HCT116 (cell line): ENCODE results near the gene NAA50. TPM values are rescaled to one million over a fixed set of nuclear protein-coding genes. Genes with fewer than 3 reads are reported as not detected.

Source experiments
- ATAC-seq: fragments of 200-7000 bp; cut with Tn5 transposase; 2 replicates; pipeline ENCODE4 v1.9.1; 2020; ENCODE audit warnings: mild to moderate bottlenecking, moderate library complexity
- BruUV-seq: library from RNA; stranded (reverse); fragments of 400-500 nt; replicated peaks from 2 replicates; lab custom pipeline; 2021; lab: Mats Ljungman, UMichigan
- CTCF ChIA-PET: fragments of 300-600 bp; sonication (Branson Sonifier 250); formaldehyde crosslinking; loops from one replicate; lab custom pipeline; 2021; ENCODE audit warnings: antibody characterized with exemption; lab: Charles Lee
- POLR2A ChIA-PET: fragments of 300-600, 350-600 bp; sonication (Branson Sonifier 250); formaldehyde crosslinking; loops from one replicate; lab custom pipeline; 2021; ENCODE audit warnings: antibody characterized with exemption; lab: Charles Lee
- RAD21 ChIA-PET, 2 experiments: fragments of 300-600 bp; sonication (Branson Sonifier 250); formaldehyde crosslinking; loops; one replicate each; lab custom pipeline; 2023; ENCODE audit warnings: low total read pairs in 2 of 2; ENCODE audit not compliant: uncharacterized antibody in 2 of 2, unreplicated experiment in 2 of 2, low non-redundant PET in 1 of 2; lab: Charles Lee
- DNase-seq: peaks from one replicate; pipeline ENCODE4 v3.0.0-alpha.2; 2010; ENCODE audit warnings: low read depth, low spot score
- H2AFZ ChIP-seq: fragments of 200-600 bp; shearing (Covaris generic), sonication (generic); 2 replicates; pipeline ENCODE4 v1.6.1; 2017; ENCODE audit warnings: low read depth, mixed run types, mixed read lengths, antibody characterized with exemption, low read length; ENCODE audit not compliant: poor library complexity, severe bottlenecking
- H3K27ac ChIP-seq: 2 replicates; pipeline ENCODE4 v1.5.1; 2012; ENCODE audit warnings: low read depth, low read length
- H3K27me3 ChIP-seq: fragments of 200-600 bp; sonication (generic); 2 replicates; pipeline ENCODE4 v1.6.1; 2016; ENCODE audit warnings: mixed run types, low read length, mixed read lengths; ENCODE audit not compliant: insufficient read depth
- H3K36me3 ChIP-seq, 2 experiments: fragments of 200-500 bp in 1 of 2; fragments of 200-600 bp in 1 of 2; sonication (Bioruptor generic) in 1 of 2; sonication (generic) in 1 of 2; 2 replicates each; pipeline versions ENCODE4 v1.5.1 to v1.6.1; 2014 to 2016; ENCODE audit warnings: low read length in 2 of 2, inconsistent platforms in 1 of 2, mixed read lengths in 1 of 2, mixed run types in 1 of 2; ENCODE audit not compliant: insufficient read depth in 2 of 2, control insufficient read depth in 1 of 2
- H3K4me1 ChIP-seq, 2 experiments: fragments of 200-600 bp in 1 of 2; sonication (generic) in 1 of 2; 2 replicates each; pipeline versions ENCODE4 v1.5.1 to v1.6.1; 2012 to 2017; ENCODE audit warnings: low read length in 2 of 2, inconsistent platforms in 1 of 2, mild to moderate bottlenecking in 1 of 2, mixed read lengths in 1 of 2, mixed run types in 1 of 2, moderate library complexity in 1 of 2; ENCODE audit not compliant: insufficient read depth in 2 of 2, control insufficient read depth in 1 of 2
- H3K4me2 ChIP-seq: fragments of 200-600 bp; sonication (generic); 2 replicates; pipeline ENCODE4 v1.6.1; 2017; ENCODE audit warnings: mixed run types, low read length, mixed read lengths
- H3K4me3 ChIP-seq, 2 experiments: fragments of 200-600 bp in 1 of 2; sonication (generic) in 1 of 2; replicated peaks in 1 of 2; 2 replicates each; pipeline ENCODE4 v1.5.1; 2011 to 2016; ENCODE audit warnings: low read length in 2 of 2, control low read depth in 1 of 2, low read depth in 1 of 2, mild to moderate bottlenecking in 1 of 2, mixed read lengths in 1 of 2, mixed run types in 1 of 2
- H3K79me2 ChIP-seq: fragments of 200-600 bp; sonication (generic); 2 replicates; pipeline ENCODE4 v1.6.1; 2017; ENCODE audit warnings: mild to moderate bottlenecking, mixed run types, low read length, moderate library complexity, mixed read lengths; ENCODE audit not compliant: insufficient read depth
- H3K9ac ChIP-seq: fragments of 200-600 bp; sonication (generic); 2 replicates; pipeline ENCODE4 v1.6.1; 2016; ENCODE audit warnings: low read length, mixed read lengths
- H3K9me2 ChIP-seq: fragments of 200-600 bp; sonication (generic), shearing (Covaris generic); 2 replicates; pipeline ENCODE4 v1.6.1; 2017; ENCODE audit warnings: mixed run types, mild to moderate bottlenecking, moderate library complexity; ENCODE audit not compliant: insufficient read depth
- H3K9me3 ChIP-seq, 2 experiments: fragments of 200-500 bp in 1 of 2; fragments of 200-600 bp in 1 of 2; sonication (Bioruptor generic) in 1 of 2; sonication (generic) in 1 of 2; 2 replicates each; pipeline ENCODE4 v1.6.1; 2014 to 2017; ENCODE audit warnings: low read length in 2 of 2, mixed read lengths in 2 of 2, inconsistent platforms in 1 of 2, low read depth in 1 of 2, mild to moderate bottlenecking in 1 of 2, mixed run types in 1 of 2, moderate library complexity in 1 of 2; ENCODE audit not compliant: control insufficient read depth in 1 of 2, insufficient read depth in 1 of 2
- H4K20me1 ChIP-seq: fragments of 200-600 bp; sonication (generic), shearing (Covaris generic); 2 replicates; pipeline ENCODE4 v1.6.1; 2017; ENCODE audit warnings: mixed run types, mild to moderate bottlenecking, moderate library complexity; ENCODE audit not compliant: insufficient read depth
- CBX3 ChIP-seq: IDR thresholded peaks from 2 replicates; pipeline ENCODE4 v1.6.1; 2012; ENCODE audit warnings: low read depth
- ELF1 ChIP-seq: IDR thresholded peaks from 2 replicates; pipeline ENCODE4 v1.6.1; 2012; ENCODE audit warnings: low read depth, borderline replicate concordance
- EZH2 ChIP-seq: fragments of 200-600 bp; sonication (generic); IDR thresholded peaks from 2 replicates; pipeline ENCODE4 v1.6.1; 2017; ENCODE audit warnings: antibody characterized with exemption, mixed run types
- FOSL1 ChIP-seq: IDR thresholded peaks from 2 replicates; pipeline ENCODE4 v1.6.1; 2012; ENCODE audit warnings: low read depth
- MAX ChIP-seq: IDR thresholded peaks from 2 replicates; pipeline ENCODE4 v1.6.1; 2012
- POLR2AphosphoS5 ChIP-seq: IDR thresholded peaks from 2 replicates; pipeline ENCODE4 v1.6.1; 2011; ENCODE audit warnings: mild to moderate bottlenecking, low read depth, low read length, moderate library complexity
- RAD21 ChIP-seq: IDR thresholded peaks from 2 replicates; pipeline ENCODE4 v1.6.1; 2012; ENCODE audit warnings: low read depth, mild to moderate bottlenecking
- SIN3A ChIP-seq: IDR thresholded peaks from 2 replicates; pipeline ENCODE4 v1.6.1; 2012; ENCODE audit warnings: low read depth
- SP1 ChIP-seq: IDR thresholded peaks from 2 replicates; pipeline ENCODE4 v1.6.1; 2012; ENCODE audit warnings: low read depth
- TCF7L2 ChIP-seq: IDR thresholded peaks from 2 replicates; pipeline ENCODE4 v1.7.0; 2011; ENCODE audit warnings: borderline replicate concordance, inconsistent platforms; ENCODE audit not compliant: insufficient read depth, insufficient read length; ENCODE audit errors: extremely low read depth
- ZBTB33 ChIP-seq: IDR thresholded peaks from 2 replicates; pipeline ENCODE4 v1.6.1; 2011; ENCODE audit warnings: mild to moderate bottlenecking, low read length, moderate library complexity; ENCODE audit not compliant: insufficient replicate concordance; ENCODE audit errors: extremely low read depth
- ZNF274 ChIP-seq: fragments of 200-500 bp; sonication (Bioruptor generic); IDR thresholded peaks from 2 replicates; pipeline ENCODE4 v1.6.1; 2014; ENCODE audit warnings: mild to moderate bottlenecking, low read depth, low read length, inconsistent platforms
- intact Hi-C: fragments of 100-400 bp; cut with micrococcal nuclease; formaldehyde crosslinking; loops from 2 replicates; pipeline ENCODE4 v1.10.0; 2022
- total RNA-seq: library from RNA; stranded (reverse); gene quantifications from one replicate; pipeline ENCODE4 v1.2.1, GENCODE V29; 2021; ENCODE audit not compliant: unreplicated experiment
- TF ChIP-seq, protein P1 (sequence below): IDR thresholded peaks from 2 replicates; pipeline ENCODE4 v1.6.1; 2012

Gene NAA50
- total RNA-seq, 1 experiment from 2014 or later: 233 TPM

- H3K27me3 ChIP-seq: no peaks in the 10 kb centered on the region
- no peak overlapping the region for H3K9ac ChIP-seq
- ChIA-PET POLR2A (no interaction called here), CTCF (no interaction called here), RAD21 (no interaction called here)
- H3K36me3 ChIP-seq: peaks cover 23 to 33% of the 10 kb centered on the region in 2 experiments
- H3K9me2 ChIP-seq: no peaks in the 10 kb centered on the region
- TF ChIP-seq TCF7L2: no peak
- TF ChIP-seq ELF1: no peak
- TF ChIP-seq ZNF274: no peak
- TF ChIP-seq FOSL1: no peak
- TF ChIP-seq EZH2: no peak
- no peak for TF ChIP-seq RAD21
- no peak for TF ChIP-seq SP1
- TF ChIP-seq CBX3: no peak
- no peak for TF ChIP-seq MAX
- intact Hi-C loops: no loop called here
- no peak overlapping the region for H3K4me2 ChIP-seq
- no peak overlapping the region for H2AFZ ChIP-seq
- H3K9me3 ChIP-seq: no peaks in the 10 kb centered on the region
- ATAC-seq: no peak
- no peak overlapping the region for H3K4me3 ChIP-seq
- H3K4me1 ChIP-seq: no peaks in the 10 kb centered on the region
- DNase-seq: no peak
- peaks cover 10% of the 10 kb centered on the region for H4K20me1 ChIP-seq
- no peak overlapping the region for H3K27ac ChIP-seq
- peaks cover 12% of the 10 kb centered on the region; the same call in 1 of the 2 replicates for H3K79me2 ChIP-seq
- no TSS peak for BruUV-seq
These were observed 28.7 kb downstream of the NAA50 start for GRCh38 chr3:113717308-113717707.

DNA sequence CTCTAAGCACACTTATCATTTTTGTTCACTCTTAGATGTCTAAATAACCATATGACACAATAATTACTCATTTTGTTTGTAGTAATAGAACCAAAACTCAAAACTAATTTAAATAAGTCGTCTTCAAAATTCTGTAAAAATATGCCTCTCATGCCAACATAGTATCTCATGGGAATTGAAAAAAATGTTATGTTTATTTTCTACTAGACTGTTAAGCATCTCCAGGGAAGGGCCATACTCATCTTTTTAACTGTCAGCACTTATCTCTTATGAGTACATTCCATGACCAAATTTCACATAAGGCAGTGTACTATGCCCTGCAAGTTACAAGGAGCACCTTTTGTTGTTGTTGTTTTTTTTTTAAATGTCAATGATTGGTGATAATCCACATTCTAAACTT lies 31.3 kb downstream of the NAA50 start:
- Histone ChIP-seq H3K9me2 (no peaks in the 10 kb centered on the region), H4K20me1 (no peaks in the 10 kb centered on the region; the same call in 1 of the 2 replicates), H3K9ac (no peak overlapping the region), H3K79me2 (no peaks in the 10 kb centered on the region), H3K4me3 (no peak overlapping the region), H3K9me3 (no peaks in the 10 kb centered on the region), H3K36me3 (peaks cover 4 to 8% of the 10 kb centered on the region in 2 experiments; a peak in 1 of 4 replicates), H3K27me3 (no peaks in the 10 kb centered on the region), H3K4me2 (no peak overlapping the region), H3K4me1 (no peaks in the 10 kb centered on the region), H3K27ac (no peak overlapping the region), H2AFZ (no peak overlapping the region)
- ChIA-PET CTCF (no interaction called here), RAD21 (no interaction called here), POLR2A (no interaction called here)
- intact Hi-C loops: no loop called here
- BruUV-seq: no TSS peak
- no peak for TF ChIP-seq CBX3
- no peak for TF ChIP-seq POLR2AphosphoS5
- no peak for TF ChIP-seq SIN3A
- TF ChIP-seq ELF1: no peak
- no peak for TF ChIP-seq FOSL1
- no peak for TF ChIP-seq SP1
- no peak for TF ChIP-seq MAX
- TF ChIP-seq, protein P1, sequence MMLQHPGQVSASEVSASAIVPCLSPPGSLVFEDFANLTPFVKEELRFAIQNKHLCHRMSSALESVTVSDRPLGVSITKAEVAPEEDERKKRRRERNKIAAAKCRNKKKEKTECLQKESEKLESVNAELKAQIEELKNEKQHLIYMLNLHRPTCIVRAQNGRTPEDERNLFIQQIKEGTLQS: no peak
- TF ChIP-seq ZBTB33: no peak
- DNase-seq: no peak
- no peak for ATAC-seq
